ENCODE measurements around the gene NTRK3.
A peak's percentile ranks its signal among the peaks of the same experiment; 100 is the strongest.

NTRK3 gene

GRCh38 chr15:88118035-88118434, 138.5 kb downstream of the NTRK3 start:
- no peak for DNase-seq

GRCh38 chr15:88115486-88116152, 140.9 kb downstream of the NTRK3 start:
- no peak for DNase-seq

- DNase-seq, result peak; percentile 48
Observed at GRCh38 chr15:88113613-88114308, 142.8 kb downstream of the NTRK3 start.

- no peak for DNase-seq
Observed at GRCh38 chr15:88108991-88109390, 147.5 kb downstream of the NTRK3 start.

- no peak for DNase-seq
Observed at GRCh38 chr15:88108477-88108876, 148.1 kb downstream of the NTRK3 start.

GRCh38 chr15:88106074-88106473, 150.5 kb downstream of the NTRK3 start:
- DNase-seq, result no peak

GRCh38 chr15:88104357-88104756, 152.2 kb downstream of the NTRK3 start:
- no peak for DNase-seq

- no peak for DNase-seq
Observed at GRCh38 chr15:88100181-88100580, 156.4 kb downstream of the NTRK3 start.

GRCh38 chr15:88098361-88098760, 158.2 kb downstream of the NTRK3 start:
- DNase-seq, result no peak

GRCh38 chr15:88091444-88092016, 165.0 kb downstream of the NTRK3 start:
- no peak for DNase-seq

GRCh38 chr15:88090481-88091011, 166.0 kb downstream of the NTRK3 start:
- no peak for DNase-seq

- DNase-seq, result no peak
Observed at GRCh38 chr15:88089731-88090130, 166.8 kb downstream of the NTRK3 start.

GRCh38 chr15:88089024-88089620, 167.4 kb downstream of the NTRK3 start:
- no peak for DNase-seq

GRCh38 chr15:88083811-88084760, 172.5 kb downstream of the NTRK3 start:
- DNase-seq, result peak; percentile 25

- no peak for DNase-seq
Observed at GRCh38 chr15:88080616-88081015, 175.9 kb downstream of the NTRK3 start.

GRCh38 chr15:88077296-88078020, 179.1 kb downstream of the NTRK3 start:
- DNase-seq, result no peak

- DNase-seq, result no peak
Observed at GRCh38 chr15:88076328-88076727, 180.2 kb downstream of the NTRK3 start.

- no peak for DNase-seq
Observed at GRCh38 chr15:88075102-88075501, 181.4 kb downstream of the NTRK3 start.

GRCh38 chr15:88074386-88074785, 182.2 kb downstream of the NTRK3 start:
- DNase-seq, result no peak

GRCh38 chr15:88073391-88073691, 183.2 kb downstream of the NTRK3 start:
- no peak for DNase-seq

- DNase-seq, result no peak
Observed at GRCh38 chr15:88072598-88073390, 183.7 kb downstream of the NTRK3 start.
